ENCODE measurements around the gene WRAP73. TPM values are rescaled to one million over a fixed set of nuclear protein-coding genes. Genes with fewer than 3 reads are reported as not detected.
"Not testable (repeated sequence)": the region's sequence is repeated elsewhere in the genome, so short reads cannot be mapped to it uniquely, and the experiment has no call there.

Gene WRAP73
- total RNA-seq, 4 donors from 2014 or later: 19.7 to 30.4 (median 25.5) TPM

DNA sequence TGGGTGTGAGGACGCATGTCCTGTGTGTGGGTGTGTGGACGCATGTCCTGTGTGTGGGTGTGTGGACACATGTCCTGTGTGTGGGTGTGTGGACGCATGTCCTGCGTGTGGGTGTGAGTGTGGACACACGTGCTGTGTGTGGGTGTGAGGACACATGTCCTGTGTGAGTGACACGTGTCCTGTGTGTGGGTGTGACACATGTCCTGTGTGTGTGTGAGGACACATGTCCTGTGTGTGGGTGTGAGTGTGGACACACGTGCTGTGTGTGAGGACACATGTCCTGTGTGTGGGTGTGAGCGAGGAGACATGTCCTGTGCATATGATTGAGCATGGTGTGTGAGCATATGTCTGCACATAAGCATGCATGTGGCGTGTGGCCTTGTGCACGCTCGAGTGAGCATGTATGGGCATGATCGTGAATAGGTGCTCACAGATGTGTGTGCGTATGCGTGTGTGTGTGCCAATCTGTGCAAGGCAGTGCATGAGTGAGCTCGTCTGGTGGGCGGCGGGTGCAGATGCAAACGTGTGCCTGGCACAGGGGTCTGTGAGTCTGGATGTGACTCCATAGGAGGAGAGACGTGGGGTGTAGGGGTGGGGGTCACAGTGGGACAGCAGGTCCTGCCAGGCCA is 63.8 kb downstream of the WRAP73 start:
- intact Hi-C loops (cut with DNase I; ENCODE audit: low total_unique reads): no loop called here
- in situ Hi-C loops (cut with MboI; ENCODE audit: low pct_ligation_motif_present in 1 of 4, low pct_unique_long_range_greater_than_20kb in 1 of 4, low sequenced_read_pairs in 3 of 4): no loop called here
- 60 to 88% methylated on average over 2 to 19 of the region's 19 CpGs for WGBS, 2 donors (ENCODE audit: low coverage in 1 of 2)

DNA sequence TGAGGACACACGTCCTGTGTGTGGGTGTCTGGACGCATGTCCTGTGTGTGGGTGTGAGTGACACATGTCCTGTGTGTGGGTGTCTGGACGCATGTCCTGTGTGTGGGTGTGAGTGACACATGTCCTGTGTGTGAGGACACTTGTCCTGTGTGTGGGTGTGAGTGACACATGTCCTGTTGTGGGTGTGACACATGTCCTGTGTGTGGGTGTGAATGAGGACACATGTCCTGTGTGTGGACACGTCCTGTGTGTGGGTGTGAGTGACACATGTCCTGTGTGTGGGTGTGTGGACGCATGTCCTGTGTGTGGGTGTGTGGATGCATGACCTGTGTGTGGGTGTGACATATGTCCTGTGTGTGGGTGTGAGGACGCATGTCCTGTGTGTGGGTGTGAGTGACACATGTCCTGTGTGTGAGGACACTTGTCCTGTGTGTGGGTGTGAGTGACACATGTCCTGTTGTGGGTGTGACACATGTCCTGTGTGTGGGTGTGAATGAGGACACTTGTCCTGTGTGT is 64.5 kb downstream of the WRAP73 start:
- H3K4me3 ChIP-seq; in situ Hi-C loops (cut with MboI; ENCODE audit: low pct_ligation_motif_present in 1 of 4, low pct_unique_long_range_greater_than_20kb in 1 of 4, low sequenced_read_pairs in 3 of 4); DNase-seq; H3K27me3 ChIP-seq; H3K27ac ChIP-seq; intact Hi-C loops (cut with DNase I; ENCODE audit: low total_unique reads); H3K4me1 ChIP-seq; H3K36me3 ChIP-seq; H3K9me3 ChIP-seq: not testable (repeated sequence)
- 47 to 55% methylated on average over 3 to 6 of the region's 6 CpGs for WGBS, 2 donors (ENCODE audit: low coverage in 1 of 2)

More for the DNA sequence above, 63.8 kb downstream of the WRAP73 start:
- DNase-seq: no peak
- Histone ChIP-seq H3K4me1 (no peaks in the 10 kb centered on the region), H3K36me3 (no peaks in the 10 kb centered on the region), H3K4me3 (no peak overlapping the region), H3K9me3 (no peaks in the 10 kb centered on the region), H3K27me3 (no peaks in the 10 kb centered on the region), H3K27ac (no peak overlapping the region)
- TF ChIP-seq, protein P1, sequence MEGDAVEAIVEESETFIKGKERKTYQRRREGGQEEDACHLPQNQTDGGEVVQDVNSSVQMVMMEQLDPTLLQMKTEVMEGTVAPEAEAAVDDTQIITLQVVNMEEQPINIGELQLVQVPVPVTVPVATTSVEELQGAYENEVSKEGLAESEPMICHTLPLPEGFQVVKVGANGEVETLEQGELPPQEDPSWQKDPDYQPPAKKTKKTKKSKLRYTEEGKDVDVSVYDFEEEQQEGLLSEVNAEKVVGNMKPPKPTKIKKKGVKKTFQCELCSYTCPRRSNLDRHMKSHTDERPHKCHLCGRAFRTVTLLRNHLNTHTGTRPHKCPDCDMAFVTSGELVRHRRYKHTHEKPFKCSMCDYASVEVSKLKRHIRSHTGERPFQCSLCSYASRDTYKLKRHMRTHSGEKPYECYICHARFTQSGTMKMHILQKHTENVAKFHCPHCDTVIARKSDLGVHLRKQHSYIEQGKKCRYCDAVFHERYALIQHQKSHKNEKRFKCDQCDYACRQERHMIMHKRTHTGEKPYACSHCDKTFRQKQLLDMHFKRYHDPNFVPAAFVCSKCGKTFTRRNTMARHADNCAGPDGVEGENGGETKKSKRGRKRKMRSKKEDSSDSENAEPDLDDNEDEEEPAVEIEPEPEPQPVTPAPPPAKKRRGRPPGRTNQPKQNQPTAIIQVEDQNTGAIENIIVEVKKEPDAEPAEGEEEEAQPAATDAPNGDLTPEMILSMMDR (IDR thresholded peaks at IDR 0.05): no peak
- no peak for TF ChIP-seq POLR2AphosphoS5 (IDR thresholded peaks at IDR 0.05)
- TF ChIP-seq EP300 (IDR thresholded peaks at IDR 0.05; ENCODE audit: low read depth): no peak
- TF ChIP-seq POLR2A (IDR thresholded peaks at IDR 0.05): no peak

DNA sequence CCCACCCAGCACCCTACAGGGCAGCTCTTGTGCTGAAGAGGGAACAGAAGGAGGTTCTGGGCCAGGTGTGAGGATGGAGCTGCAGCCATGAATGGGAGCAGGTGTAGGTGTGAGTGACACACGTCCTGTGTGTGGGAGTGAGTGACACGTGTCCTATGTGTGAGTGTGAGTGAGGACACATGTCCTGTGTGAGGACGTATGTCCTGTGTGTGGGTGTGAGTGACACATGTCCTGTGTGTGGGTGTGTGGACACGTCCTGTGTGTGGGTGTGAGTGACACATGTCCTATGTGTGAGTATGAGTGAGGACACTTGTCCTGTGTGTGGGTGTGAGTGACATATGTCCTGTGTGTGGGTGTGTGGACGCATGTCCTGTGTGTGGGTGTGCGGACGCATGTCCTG is 65.0 kb downstream of the WRAP73 start:
- Histone ChIP-seq H3K27me3 (no peaks in the 10 kb centered on the region), H3K36me3 (no peaks in the 10 kb centered on the region), H3K27ac (no peak overlapping the region), H3K9me3 (no peaks in the 10 kb centered on the region), H3K4me1 (no peaks in the 10 kb centered on the region), H3K4me3 (no peak overlapping the region)
- 78% methylated on average over 7 of the region's 7 CpGs; no CpG with 5 or more reads in 1 of the 2 donors for WGBS, 2 donors (ENCODE audit: low coverage in 1 of 2)
- intact Hi-C loops (cut with DNase I; ENCODE audit: low total_unique reads) (no loop called here), in situ Hi-C loops (cut with MboI; ENCODE audit: low pct_ligation_motif_present in 1 of 4, low pct_unique_long_range_greater_than_20kb in 1 of 4, low sequenced_read_pairs in 3 of 4) (no loop called here)
- TF ChIP-seq POLR2A (IDR thresholded peaks at IDR 0.05) (no peak), POLR2AphosphoS5 (IDR thresholded peaks at IDR 0.05) (no peak), EP300 (IDR thresholded peaks at IDR 0.05; ENCODE audit: low read depth) (no peak)
- TF ChIP-seq, protein P1 (IDR thresholded peaks at IDR 0.05): no peak
- DNase-seq: no peak

DNA sequence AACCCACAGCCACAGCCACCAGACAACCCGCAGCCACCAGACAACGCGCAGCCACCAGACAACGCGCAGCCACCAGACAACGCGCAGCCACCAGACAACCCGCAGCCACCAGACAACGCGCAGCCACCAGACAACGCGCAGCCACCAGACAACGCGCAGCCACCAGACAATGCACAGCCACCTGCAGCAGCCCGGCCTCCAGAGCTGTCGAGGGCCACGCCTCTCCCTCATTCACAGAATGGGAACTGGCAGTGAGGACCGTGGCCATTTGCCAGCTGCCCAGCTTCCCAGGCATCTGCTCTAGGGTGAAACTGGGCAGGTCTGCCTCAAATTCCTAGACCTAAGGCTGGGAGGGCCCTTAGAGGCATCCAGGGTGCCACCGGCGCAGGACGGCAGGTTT is 66.2 kb downstream of the WRAP73 start:
- H3K36me3 ChIP-seq; intact Hi-C loops (cut with DNase I; ENCODE audit: low total_unique reads); H3K27me3 ChIP-seq; H3K9me3 ChIP-seq; in situ Hi-C loops (cut with MboI; ENCODE audit: low pct_ligation_motif_present in 1 of 4, low pct_unique_long_range_greater_than_20kb in 1 of 4, low sequenced_read_pairs in 3 of 4); H3K4me3 ChIP-seq; DNase-seq; H3K4me1 ChIP-seq; H3K27ac ChIP-seq: not testable (repeated sequence)
- 85% methylated on average over 10 of the region's 21 CpGs; no CpG with 5 or more reads in 1 of the 2 donors for WGBS, 2 donors (ENCODE audit: low coverage in 1 of 2)

DNA sequence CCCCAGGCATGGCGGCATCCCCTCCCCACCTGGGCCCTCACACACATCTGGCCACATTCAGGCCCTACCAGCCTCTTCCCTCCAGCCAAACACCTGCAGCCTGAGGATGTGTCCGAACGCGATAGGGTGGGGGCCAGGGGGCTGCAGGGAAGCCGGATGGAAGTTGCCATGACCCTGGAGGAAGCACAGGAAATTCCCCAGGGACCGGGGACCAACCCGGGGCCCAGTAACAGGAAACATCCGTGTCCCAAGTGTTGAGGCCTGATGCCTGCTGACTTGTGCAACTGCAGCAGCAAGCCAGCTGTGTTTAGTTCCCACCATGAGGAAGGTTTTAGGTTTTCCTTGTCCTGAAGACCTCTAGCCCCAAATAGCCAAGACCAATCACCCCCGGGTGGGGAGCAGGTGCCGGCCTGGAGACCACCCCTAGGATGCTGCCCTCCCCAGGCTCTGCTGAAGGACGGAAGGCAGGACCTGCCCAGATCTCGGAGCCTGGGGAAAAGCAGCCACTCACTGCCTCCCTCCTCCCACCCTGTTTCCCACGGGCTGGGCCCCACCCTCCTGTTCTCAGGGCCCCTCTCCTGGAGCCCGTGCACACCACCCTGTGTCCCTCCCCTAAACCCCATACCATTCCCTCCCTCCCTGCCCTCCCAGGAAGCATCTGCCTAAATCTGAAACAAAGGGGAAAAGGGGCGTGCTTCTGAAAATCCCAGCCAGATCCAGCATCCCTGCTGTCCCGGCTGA is 68.4 kb downstream of the WRAP73 start:
- no peaks in the 10 kb centered on the region for H3K36me3 ChIP-seq
- no peak overlapping the region for H3K27ac ChIP-seq
- H3K4me3 ChIP-seq: no peak overlapping the region
- TF ChIP-seq, protein P1 (IDR thresholded peaks at IDR 0.05): no peak
- TF ChIP-seq POLR2AphosphoS5 (IDR thresholded peaks at IDR 0.05) (no peak), POLR2A (IDR thresholded peaks at IDR 0.05) (no peak), EP300 (IDR thresholded peaks at IDR 0.05; ENCODE audit: low read depth) (no peak)
- WGBS, 2 donors (ENCODE audit: low coverage in 1 of 2): 51% methylated on average over 11 of the region's 16 CpGs; no CpG with 5 or more reads in 1 of the 2 donors
- no peaks in the 10 kb centered on the region for H3K9me3 ChIP-seq
- no peaks in the 10 kb centered on the region for H3K27me3 ChIP-seq
- in situ Hi-C loops (cut with MboI; ENCODE audit: low pct_ligation_motif_present in 1 of 4, low pct_unique_long_range_greater_than_20kb in 1 of 4, low sequenced_read_pairs in 3 of 4): no loop called here
- no peak for DNase-seq
- H3K4me1 ChIP-seq: no peaks in the 10 kb centered on the region
- intact Hi-C loops (cut with DNase I; ENCODE audit: low total_unique reads): no loop called here

All from transverse colon (tissue), 4 donors.